CD4-positive, alpha-beta T cell (primary cell): Measurements from ENCODE around the gene LTBP2. TPM values are rescaled to one million over a fixed set of nuclear protein-coding genes. Genes with fewer than 3 reads are reported as not detected.
"Not testable (repeated sequence)": the region's sequence is repeated elsewhere in the genome, so short reads cannot be mapped to it uniquely, and the experiment has no call there.

ENCODE experiments used
- ATAC-seq: fragments of 200-7000 bp; cut with Tn5 transposase; one replicate; pipeline ENCODE4 v1.10.0; 2022; ENCODE audit warnings: mild to moderate bottlenecking; ENCODE audit not compliant: poor library complexity
- CTCF ChIA-PET: fragments of 350-600 bp; sonication (Branson Sonifier 250); formaldehyde crosslinking; loops from one replicate; lab custom pipeline; 2021; ENCODE audit warnings: antibody characterized with exemption, inconsistent platforms; lab: Charles Lee
- POLR2A ChIA-PET: fragments of 350-600 bp; sonication (Branson Sonifier 250); formaldehyde crosslinking; loops from one replicate; lab custom pipeline; 2021; ENCODE audit warnings: antibody characterized with exemption, inconsistent platforms; lab: Charles Lee
- DNase-seq, 14 experiments: peaks; one replicate each; pipeline ENCODE4 v3.0.0-alpha.2; 2013 to 2020; ENCODE audit warnings: mixed read lengths in 2 of 14
- H3K27ac ChIP-seq, 2 donors: one replicate each; pipeline versions ENCODE4 v1.5.1 to v1.7.0; 2013; ENCODE audit warnings: low read length in 2 of 2, low read depth in 1 of 2, mild to moderate bottlenecking in 1 of 2
- H3K27me3 ChIP-seq, 2 experiments: 1 replicate in 1 of 2; 2 replicates in 1 of 2; pipeline versions ENCODE4 v1.6.1 to v1.7.0; 2013; ENCODE audit warnings: low read length in 2 of 2, control low read depth in 1 of 2, mild to moderate bottlenecking in 1 of 2, moderate library complexity in 1 of 2; ENCODE audit not compliant: insufficient read depth in 2 of 2, control insufficient read depth in 1 of 2
- H3K36me3 ChIP-seq: one replicate; pipeline ENCODE4 v1.6.1; 2013; ENCODE audit warnings: low read length, control low read depth; ENCODE audit not compliant: insufficient read depth
- H3K4me1 ChIP-seq: one replicate; pipeline ENCODE4 v1.6.1; 2013; ENCODE audit warnings: low read length, control low read depth; ENCODE audit not compliant: insufficient read depth
- H3K4me3 ChIP-seq: one replicate; pipeline ENCODE4 v1.5.1; 2013; ENCODE audit warnings: mild to moderate bottlenecking, low read length, moderate library complexity
- H3K9me3 ChIP-seq, 2 experiments: 1 replicate in 1 of 2; 2 replicates in 1 of 2; pipeline versions ENCODE4 v1.6.1 to v1.7.0; 2013; ENCODE audit warnings: low read length in 2 of 2, mild to moderate bottlenecking in 2 of 2, control low read depth in 1 of 2, moderate library complexity in 1 of 2; ENCODE audit not compliant: control insufficient read depth in 1 of 2, insufficient read depth in 1 of 2
- H3K27ac Mint-ChIP-seq: one replicate; pipeline ENCODE4 v1.8.0; 2020; ENCODE audit warnings: mixed read lengths
- H3K27me3 Mint-ChIP-seq: one replicate; pipeline ENCODE4 v1.8.0; 2021; ENCODE audit warnings: mixed read lengths
- H3K36me3 Mint-ChIP-seq: one replicate; pipeline ENCODE4 v1.8.0; 2021; ENCODE audit warnings: low read depth, mixed read lengths
- H3K4me1 Mint-ChIP-seq: one replicate; pipeline ENCODE4 v1.8.0; 2021; ENCODE audit warnings: low read depth, mixed read lengths
- H3K4me3 Mint-ChIP-seq: one replicate; pipeline ENCODE4 v1.8.0; 2020; ENCODE audit warnings: mild to moderate bottlenecking, mixed read lengths
- H3K9me3 Mint-ChIP-seq: one replicate; pipeline ENCODE4 v1.8.0; 2020; ENCODE audit warnings: mixed read lengths
- CTCF ChIP-seq: fragments of 200-600 bp; IDR thresholded peaks from one replicate; pipeline ENCODE4 v1.8.0; 2022; ENCODE audit warnings: antibody characterized with exemption, mild to moderate bottlenecking
- intact Hi-C, 2 experiments: fragments of 100-400 bp; cut with DNase I in 1 of 2; cut with micrococcal nuclease in 1 of 2; formaldehyde crosslinking; loops; one replicate each; pipeline versions ENCODE4 v1.15.1 to v1.9.0; 2023 to 2025; cut with DNase I, micrococcal nuclease
- total RNA-seq, 174 experiments: library from RNA in 2 of 174; stranded (reverse) in 2 of 174; gene quantifications; one replicate each; pipeline ENCODE4 v1.2.3 and lab custom pipeline; 2021 to 2026

LTBP2 gene
- total RNA-seq, 2 experiments from 2014 or later = 0.45 to 0.47 TPM

- no peaks in the 10 kb centered on the region for H3K27me3 ChIP-seq
- H3K27ac ChIP-seq = no peak overlapping the region
- CTCF ChIA-PET = no interaction called here
- DNase-seq = no peak
- ATAC-seq = no peak
- Mint-ChIP-seq H3K4me1 (no peaks in the 10 kb centered on the region), H3K4me3 (no peak overlapping the region), H3K27ac (no peak overlapping the region), H3K36me3 (no peaks in the 10 kb centered on the region), H3K9me3 (peaks cover under 1% of the 10 kb centered on the region), H3K27me3 (peaks cover 22% of the 10 kb centered on the region)
- H3K4me1 ChIP-seq = no peaks in the 10 kb centered on the region
- H3K36me3 ChIP-seq = no peaks in the 10 kb centered on the region
- no peaks in the 10 kb centered on the region for H3K9me3 ChIP-seq
- intact Hi-C loops = no loop called here
- TF ChIP-seq CTCF = no peak
- H3K4me3 ChIP-seq = no peak overlapping the region
- POLR2A ChIA-PET = no interaction called here
Observed at GRCh38 chr14:74457565-74457895, 154.5 kb downstream of the LTBP2 start.

- intact Hi-C loops = no loop called here
- Mint-ChIP-seq H3K4me1 (no peaks in the 10 kb centered on the region), H3K9me3 (peaks cover 3% of the 10 kb centered on the region), H3K4me3 (no peak overlapping the region), H3K27me3 (peaks cover 28% of the 10 kb centered on the region), H3K36me3 (no peaks in the 10 kb centered on the region), H3K27ac (no peak overlapping the region)
- no peak for ATAC-seq
- TF ChIP-seq CTCF = no peak
- POLR2A ChIA-PET = no interaction called here
- DNase-seq = no peak
- no peaks in the 10 kb centered on the region for H3K36me3 ChIP-seq
- H3K4me3 ChIP-seq = no peak overlapping the region
- no peaks in the 10 kb centered on the region for H3K4me1 ChIP-seq
- CTCF ChIA-PET = no interaction called here
- H3K27ac ChIP-seq = no peak overlapping the region
- H3K9me3 ChIP-seq = no peaks in the 10 kb centered on the region
- H3K27me3 ChIP-seq = no peaks in the 10 kb centered on the region
Observed at GRCh38 chr14:74456684-74457564, 155.1 kb downstream of the LTBP2 start.

GRCh38 chr14:74454397-74454796, 157.6 kb downstream of the LTBP2 start:
- H3K36me3 Mint-ChIP-seq, DNase-seq, ATAC-seq, H3K4me3 Mint-ChIP-seq, H3K27ac Mint-ChIP-seq, H3K36me3 ChIP-seq, intact Hi-C loops, H3K4me1 ChIP-seq, H3K9me3 ChIP-seq, H3K4me3 ChIP-seq, H3K27me3 ChIP-seq, H3K4me1 Mint-ChIP-seq, H3K9me3 Mint-ChIP-seq, H3K27ac ChIP-seq, POLR2A ChIA-PET: not testable (repeated sequence)
- CTCF ChIA-PET = interaction anchor here (0.6 kb wide), 1 partner anchor 46 kb away, joined by 3 read pairs; no protein-coding TSS in a partner anchor
- peaks cover 19% of the 10 kb centered on the region for H3K27me3 Mint-ChIP-seq

Other genes with a start within 250 kb of the LTBP2 start
- gene SYNDIG1L, start 186.0 kb downstream of the LTBP2 start, total RNA-seq = not detected
- 10 to 100 TPM; 32.5 to 36.8 TPM for gene NPC2, start 118.9 kb downstream of the LTBP2 start, total RNA-seq
- gene ISCA2, start 118.5 kb downstream of the LTBP2 start, total RNA-seq = 10 to 100 TPM; 22.5 to 23.7 TPM
- 10 to 100 TPM; 30.6 to 35.9 TPM for gene AREL1, start 100.8 kb upstream of the LTBP2 start, total RNA-seq
- gene FCF1, start 100.9 kb upstream of the LTBP2 start, total RNA-seq = 10 to 100 TPM; 31.9 to 32.9 TPM
- gene YLPM1, start 151.1 kb upstream of the LTBP2 start, total RNA-seq = 10 to 100 TPM; 87.2 to 88.6 TPM